HG02763 (cell line): ENCODE results near the gene DPY19L1.
"Not testable (repeated sequence)": the region's sequence is repeated elsewhere in the genome, so short reads cannot be mapped to it uniquely, and the experiment has no call there.

Experiments
- ATAC-seq: cut with Tn5 transposase; IDR thresholded peaks from one replicate; pipeline ENCODE4 v1.9.1; 2021; ENCODE audit warnings: mild to moderate bottlenecking, moderate library complexity; ENCODE audit not compliant: unreplicated experiment

DPY19L1 gene

DNA sequence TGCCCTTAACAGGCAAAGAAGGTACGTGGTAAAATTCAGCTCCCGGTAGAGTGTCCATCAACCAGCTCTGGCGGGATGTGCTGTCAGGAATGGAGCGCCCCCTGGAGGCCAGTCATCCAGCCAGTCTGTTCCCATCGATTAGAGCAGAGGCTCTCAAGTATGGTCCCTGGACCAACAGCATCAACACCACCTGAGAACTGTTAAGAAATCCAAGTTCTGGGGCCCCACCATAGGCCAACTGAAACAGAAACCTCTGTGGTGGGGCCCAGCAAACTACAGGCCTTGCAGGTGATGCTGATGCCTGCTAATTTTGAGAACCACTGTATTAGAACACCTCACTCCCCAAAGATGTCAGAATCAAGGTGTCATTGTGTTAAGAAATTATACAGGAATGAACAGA, 109.2 kb downstream of the DPY19L1 start:
- ATAC-seq: peak; percentile 88

DNA sequence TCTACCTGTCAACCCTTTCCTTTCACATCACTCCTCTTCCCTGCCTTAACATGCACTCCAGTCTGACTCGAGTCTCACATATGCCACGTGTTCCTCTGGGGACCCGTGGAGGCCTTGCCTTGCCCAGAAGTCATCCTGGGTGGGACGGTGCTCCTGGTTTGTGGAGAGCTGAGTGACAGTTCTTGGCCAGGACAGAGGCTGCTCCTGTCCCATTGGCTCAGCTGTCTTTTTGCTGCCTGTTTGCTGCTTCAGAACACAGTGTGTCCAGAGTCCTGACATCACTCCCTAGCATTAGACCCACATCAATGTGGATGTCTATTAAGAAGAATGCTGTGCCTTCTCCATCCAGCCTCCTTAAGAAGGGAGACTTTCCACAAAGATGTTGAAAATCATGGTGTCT, 116.8 kb downstream of the DPY19L1 start:
- not testable (repeated sequence) for ATAC-seq

DNA sequence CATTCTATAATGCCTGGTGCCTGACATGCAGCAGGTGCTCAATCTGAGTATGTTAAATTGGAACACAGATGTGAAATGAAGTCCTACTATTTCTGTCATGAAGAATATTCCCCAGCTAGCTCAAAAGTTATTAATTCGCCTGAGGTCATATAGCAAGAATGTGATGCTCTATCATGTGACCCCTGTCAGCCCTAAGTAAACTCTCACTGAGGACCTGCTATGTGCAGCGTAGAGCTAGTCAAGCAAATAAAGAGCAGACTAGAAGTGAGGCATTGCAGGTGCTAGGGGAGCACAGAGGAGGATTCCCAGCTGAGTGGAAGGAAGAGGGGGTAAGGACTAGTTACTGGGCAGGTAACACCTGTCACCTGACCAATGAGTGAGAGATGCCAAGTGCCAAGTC, 118.2 kb downstream of the DPY19L1 start:
- not testable (repeated sequence) for ATAC-seq

DNA sequence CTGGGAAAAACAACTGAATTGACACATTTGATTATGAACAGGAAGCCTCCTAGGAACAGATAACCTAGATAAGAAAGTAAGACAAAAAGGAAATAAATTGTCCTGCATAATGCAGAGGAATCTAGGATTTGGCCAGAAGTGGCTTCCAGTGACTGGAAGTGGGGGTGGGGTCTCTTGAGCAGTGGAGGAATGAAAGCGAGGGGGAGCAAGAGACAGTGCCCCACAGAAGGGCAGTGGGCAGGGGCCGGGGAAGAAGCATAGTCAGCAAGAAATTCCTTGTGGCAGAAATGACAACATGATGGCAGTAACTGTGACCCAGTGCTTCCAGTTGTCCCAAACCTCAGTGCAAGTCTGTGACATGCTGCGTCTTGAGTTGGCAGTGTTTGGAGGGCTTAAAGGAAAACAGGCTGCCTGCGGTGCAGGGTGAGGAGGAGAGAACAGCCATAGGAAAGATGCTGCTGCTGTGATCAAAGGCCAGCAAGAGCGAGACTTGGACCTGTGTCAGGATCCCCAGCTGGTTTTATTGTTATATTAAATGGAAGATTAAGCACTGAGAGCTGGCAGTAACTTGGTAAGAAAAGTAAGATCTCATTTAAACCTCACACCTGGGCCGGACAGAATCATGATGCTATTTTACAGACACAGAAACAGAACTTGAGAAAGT, 119.0 kb downstream of the DPY19L1 start:
- not testable (repeated sequence) for ATAC-seq

DNA sequence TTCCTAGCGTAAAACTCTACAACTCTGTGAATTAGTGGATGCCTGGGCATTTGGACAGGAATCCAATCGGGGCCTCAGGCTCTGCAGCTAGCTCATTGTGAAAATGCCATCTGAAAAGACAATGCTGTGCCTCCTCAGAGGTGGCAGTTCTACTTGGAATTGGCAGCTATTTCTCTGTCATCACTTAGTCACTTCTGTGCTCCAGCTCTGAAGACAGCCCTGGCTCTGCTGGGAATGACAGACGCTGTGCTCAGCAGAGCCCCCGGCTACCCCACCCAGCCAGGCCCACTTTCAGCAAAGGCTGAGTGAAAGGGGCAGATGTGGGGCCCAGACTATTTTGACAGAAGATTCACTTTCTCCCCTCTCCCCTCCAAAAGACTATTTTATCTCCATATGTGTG, 119.8 kb downstream of the DPY19L1 start:
- ATAC-seq: not testable (repeated sequence)

DNA sequence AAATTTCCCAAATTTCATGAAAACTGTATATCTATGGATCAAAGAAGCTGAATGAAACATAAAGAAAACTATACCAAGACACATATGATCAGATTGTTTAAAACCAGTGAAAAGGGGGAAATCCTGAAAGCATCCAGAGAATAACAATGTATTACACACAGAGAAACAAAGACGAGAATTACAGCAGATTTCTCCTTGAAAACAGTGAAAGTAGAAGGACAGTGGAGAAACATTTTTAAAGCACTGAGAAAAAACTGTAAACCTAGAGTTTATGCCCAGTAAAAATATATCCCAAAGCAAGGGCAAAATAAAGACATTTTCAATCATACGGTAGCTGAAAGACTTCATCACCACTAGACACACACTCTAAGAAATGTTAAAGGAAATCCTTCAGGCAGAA, 121.0 kb downstream of the DPY19L1 start:
- no peak for ATAC-seq

DNA sequence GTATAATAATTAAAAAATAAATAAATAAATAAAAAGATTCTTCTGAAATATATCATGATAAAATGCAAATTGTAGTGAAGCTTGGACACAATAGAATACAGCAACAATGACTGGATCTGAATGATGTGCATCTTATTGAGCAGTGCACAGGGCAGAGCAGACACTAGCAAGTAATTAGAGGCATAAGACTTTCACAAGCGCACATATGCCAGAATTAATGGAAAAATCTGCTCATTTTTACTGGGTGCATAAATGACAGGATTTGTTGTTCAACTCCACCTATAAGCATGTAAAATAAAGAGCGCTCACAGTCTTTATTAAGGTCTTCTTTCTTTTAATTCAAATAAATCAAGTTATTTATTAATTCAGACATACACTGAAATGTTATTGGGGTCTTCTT, 125.0 kb downstream of the DPY19L1 start:
- no peak for ATAC-seq

- not testable (repeated sequence) for ATAC-seq
Observed at GRCh38 chr7:34906266-34906850, 130.9 kb downstream of the DPY19L1 start.

GRCh38 chr7:34904987-34905386, 132.3 kb downstream of the DPY19L1 start:
- no peak for ATAC-seq

GRCh38 chr7:34903921-34904320, 133.4 kb downstream of the DPY19L1 start:
- ATAC-seq: not testable (repeated sequence)

DNA sequence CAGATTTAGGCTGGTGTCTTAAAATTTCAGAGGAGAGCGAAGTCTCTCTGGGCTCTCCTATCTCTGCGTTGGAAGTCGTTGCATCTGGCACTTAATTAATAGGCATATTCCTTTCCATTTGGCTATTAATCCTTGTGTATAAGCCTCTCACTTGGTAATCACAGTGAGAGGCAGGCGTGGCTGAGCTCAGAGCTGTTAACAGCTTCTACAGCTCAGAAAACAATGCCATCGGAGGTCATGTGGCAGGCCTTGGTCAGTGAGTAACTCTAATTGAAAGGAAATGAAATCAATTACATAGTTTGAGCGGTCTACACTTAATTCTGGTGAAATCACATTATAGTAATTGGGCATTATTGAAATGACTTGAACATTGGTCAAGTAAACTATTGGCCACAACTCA, 135.1 kb downstream of the DPY19L1 start:
- no peak for ATAC-seq

- ATAC-seq: no peak
Observed at GRCh38 chr7:34900891-34901513, 136.3 kb downstream of the DPY19L1 start.

GRCh38 chr7:34895202-34895601, 142.1 kb downstream of the DPY19L1 start:
- no peak for ATAC-seq

- no peak for ATAC-seq
Observed at GRCh38 chr7:34889951-34890350, 147.3 kb downstream of the DPY19L1 start.

- no peak for ATAC-seq
Observed at GRCh38 chr7:34886856-34887255, 150.4 kb downstream of the DPY19L1 start.

DNA sequence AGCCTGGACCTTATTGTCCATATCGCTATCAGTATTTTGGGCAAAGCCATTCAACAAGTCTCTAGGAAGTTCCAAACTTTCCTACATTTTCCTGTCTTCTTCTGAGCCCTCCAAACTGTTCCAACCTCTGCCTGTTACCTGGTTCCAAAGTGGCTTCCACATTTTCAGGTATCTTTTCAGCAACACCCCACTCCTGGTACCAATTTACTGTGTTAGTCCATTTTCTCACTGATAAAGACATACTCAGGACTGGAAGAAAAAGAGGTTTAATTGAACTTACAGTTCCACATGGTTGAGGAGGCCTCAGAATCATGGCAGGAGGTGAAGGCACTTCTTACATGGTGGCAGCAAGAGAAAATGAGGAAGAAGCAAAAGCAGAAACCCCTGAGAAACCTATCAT, 153.4 kb downstream of the DPY19L1 start:
- ATAC-seq: not testable (repeated sequence)

- no peak for ATAC-seq
Observed at GRCh38 chr7:34879871-34880270, 157.4 kb downstream of the DPY19L1 start.

DNA sequence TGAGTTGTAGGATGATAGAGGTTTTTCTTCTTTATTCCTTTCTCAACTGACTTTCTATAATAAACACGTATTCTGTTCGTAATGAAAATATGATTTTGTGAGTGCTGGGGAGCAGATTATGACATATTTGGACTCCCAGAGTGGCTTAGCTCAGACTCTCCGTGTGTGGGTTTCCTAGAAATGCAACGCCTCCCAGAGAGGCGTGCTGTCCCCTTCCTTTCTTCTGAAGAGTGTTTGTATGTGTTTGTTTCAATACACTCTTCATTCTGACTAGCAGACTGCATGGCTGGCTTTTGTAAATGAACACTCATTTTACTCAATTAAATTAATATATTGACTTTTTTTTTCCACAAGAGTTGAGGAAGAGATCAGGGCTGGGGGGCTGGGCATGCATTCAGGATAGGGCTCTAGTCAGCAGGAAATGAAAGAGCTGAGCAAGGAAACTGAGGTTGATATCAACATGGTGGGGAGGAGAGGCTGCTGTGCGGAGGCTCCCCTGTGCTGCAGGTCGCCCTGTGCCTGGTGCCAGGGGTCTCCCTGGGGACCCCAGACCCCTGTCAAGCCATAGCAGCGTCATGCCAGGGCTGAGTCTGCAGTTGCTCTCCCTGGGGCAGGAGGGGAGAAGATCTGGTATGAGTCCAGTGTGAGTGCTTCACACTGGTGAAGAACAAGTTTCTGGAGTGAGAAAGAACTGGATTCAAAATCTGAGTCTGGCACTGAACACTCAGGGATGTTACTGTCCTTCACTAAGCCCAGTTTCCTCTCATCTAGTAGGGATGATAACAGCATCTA, 158.1 kb downstream of the DPY19L1 start:
- not testable (repeated sequence) for ATAC-seq
